M059J (cell line): ENCODE data around the gene CA4. TPM values are rescaled to one million over a fixed set of nuclear protein-coding genes. Genes with fewer than 3 reads are reported as not detected.

Experiments used
- DNase-seq: peaks from one replicate; pipeline ENCODE4 v3.0.0-alpha.2; 2012; ENCODE audit warnings: low read depth
- total RNA-seq: library from RNA; depleted of rRNA; stranded (reverse); fragments of >200 nt; shearing (Covaris generic); gene quantifications from 2 replicates; pipeline ENCODE4 v1.2.3, GENCODE V29; 2014

CA4 gene
- total RNA-seq, 1 experiment from 2014 or later = not detected

DNA sequence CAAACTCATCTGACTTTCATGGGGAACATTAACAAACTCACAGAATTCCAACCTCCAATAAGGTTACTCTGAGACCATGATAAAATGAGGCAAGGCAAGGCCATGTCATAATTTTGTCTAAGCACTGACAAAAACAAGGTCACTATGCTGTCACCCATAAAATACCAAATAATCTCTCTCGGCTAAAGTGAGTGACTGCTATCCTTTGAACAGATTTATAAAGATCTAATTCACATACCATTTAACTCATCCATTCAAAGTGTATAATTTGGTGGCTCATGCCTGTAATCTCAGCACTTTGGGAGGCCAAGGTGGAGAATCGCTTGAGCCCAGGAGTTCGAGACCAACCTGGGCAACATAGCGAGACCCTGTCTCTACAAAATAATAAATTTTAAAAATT is 20.6 kb upstream of the CA4 start:
- no peak for DNase-seq

DNA sequence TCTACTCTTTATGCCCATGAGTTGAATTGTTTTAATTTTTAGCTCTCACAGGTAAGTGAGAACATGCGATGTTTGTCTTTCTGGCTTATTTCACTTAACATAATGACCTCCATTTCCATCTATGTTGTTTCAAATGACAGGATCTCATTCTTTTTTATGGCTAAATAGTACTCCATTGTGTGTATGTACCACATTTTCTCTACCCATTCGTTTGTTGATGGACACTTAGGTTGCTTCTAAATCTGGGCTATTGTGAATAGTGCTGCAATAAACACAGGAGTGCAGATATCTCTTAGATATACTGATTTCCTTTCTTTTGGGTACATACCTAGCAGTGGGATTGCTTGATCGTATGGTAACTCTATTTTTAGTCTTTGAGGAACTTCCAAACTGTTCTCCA is 19.3 kb upstream of the CA4 start:
- no peak for DNase-seq

DNA sequence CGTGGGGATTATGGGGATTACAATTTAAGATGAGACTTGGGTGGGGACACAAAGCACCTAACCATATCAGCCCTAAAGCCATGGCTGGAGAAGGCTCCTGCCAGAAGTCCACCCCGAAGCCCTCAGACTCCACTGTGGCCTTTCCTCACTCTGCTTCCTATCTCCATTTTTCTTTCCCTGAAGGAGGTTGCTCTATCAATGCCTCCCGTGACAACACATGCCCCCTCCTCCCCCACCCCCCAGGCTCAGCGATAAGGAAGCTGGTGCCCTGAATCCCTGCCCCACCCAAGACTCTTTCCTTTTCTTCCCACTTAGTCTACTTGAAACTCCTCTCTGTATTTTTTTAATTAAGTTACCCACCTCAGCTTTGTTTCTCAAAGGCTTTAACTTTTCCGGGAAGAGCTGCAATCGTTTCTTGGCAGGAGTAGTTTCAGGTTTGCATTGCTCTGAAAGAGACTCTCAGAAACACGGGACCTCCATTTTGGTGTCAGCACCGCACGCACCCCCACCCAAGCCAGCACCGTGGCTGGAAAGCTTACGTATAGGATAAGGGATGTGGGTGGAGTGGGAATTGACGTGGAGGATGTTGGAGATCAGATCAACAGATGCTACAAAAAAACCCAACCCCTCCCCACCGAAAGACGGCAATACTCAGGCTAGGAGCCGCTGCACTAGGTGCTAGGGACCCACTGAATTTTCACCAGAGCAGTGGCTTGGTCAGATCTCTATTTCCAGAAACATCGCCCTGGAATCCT is 15.2 kb upstream of the CA4 start:
- DNase-seq = no peak

DNA sequence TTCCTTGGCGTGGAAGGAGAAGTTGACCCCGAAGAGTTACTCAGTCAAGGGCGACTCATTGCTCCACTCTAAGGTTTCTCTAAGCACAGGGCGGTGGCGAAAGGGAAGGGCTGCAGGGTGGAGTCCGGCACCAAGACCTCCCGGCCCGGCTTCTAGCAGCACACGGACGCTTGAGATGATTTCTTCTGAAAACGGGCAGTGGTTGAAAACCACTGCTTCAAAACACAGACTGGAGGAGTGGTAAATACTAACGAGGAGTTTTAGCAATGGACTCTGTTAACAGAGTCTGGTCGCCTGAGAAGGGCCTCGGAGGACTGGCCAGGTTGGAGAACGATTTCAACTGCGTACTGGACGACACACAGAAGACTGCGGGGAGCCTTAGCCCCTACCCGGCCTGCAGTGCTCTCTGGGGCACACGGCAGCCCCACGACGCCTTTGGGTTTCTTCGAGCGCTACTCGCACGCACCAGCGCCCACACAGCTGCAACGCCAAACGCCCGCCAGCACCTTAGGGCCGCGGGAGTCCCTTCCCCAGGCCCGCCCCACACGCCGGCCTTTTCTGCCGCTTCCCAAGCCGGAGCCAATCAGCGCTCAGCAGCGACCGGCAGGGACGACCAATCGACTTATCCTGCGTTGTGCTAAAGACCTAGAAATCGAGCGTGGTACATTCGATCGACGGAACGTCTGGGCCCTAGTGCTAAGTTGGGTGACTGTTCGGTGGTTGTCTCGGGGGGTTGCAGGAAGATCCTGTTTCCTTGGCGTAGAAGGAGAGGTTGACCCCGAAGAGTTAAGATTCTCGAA is 14.4 kb upstream of the CA4 start:
- DNase-seq = peak; percentile 82

DNA sequence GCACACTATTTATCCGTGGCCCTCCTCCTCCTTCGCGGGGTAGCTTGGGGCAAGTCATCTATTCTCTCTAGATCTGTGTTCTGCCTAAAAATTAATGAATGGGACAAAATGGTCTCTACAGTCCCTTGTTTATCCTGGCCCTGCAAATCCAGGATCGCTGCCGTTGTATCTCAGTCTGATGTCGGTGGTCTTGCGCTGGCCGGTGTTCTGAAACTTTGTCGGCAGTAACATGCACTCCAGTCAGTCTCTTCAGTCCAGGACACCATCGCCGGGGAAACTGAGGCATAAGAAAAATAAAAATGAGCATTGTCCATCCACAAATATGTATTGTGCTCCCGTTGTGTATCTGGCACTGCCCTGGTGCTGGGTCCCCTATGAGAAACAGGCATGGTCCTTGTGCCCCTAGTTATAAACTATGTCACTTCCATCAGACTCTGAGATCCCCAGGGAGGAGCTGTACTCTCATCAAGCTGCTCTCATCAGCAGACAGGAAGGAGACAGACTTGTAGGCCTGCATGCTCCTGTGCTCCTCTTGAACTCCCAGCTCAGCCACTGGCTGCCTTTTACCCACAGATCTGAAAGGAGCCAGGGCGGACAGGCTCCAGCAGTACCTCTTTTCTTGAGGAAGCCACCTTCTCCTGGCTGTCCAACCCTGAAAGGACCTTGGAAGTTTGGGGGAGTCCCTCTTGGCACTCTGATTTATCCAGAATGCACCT is 13.7 kb upstream of the CA4 start:
- no peak for DNase-seq

DNA sequence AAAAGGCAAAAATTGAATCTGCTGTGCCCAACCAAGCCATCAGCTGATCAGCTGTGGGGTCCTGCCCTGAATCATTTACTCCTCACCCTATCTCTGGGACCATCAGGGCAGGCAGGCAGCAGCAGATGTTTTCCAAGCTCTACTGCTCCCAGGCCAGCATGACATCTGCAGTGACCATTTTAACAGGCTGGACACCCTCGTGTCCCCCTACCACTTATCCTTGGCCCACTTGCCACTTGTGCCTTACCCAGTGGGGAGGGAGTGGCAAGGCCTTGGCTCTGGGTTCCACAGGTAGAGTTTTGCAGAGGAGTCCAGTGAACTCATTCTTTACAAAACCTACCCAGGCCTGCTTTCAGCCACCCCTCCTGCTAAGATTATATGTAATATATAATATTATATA is 12.0 kb upstream of the CA4 start:
- DNase-seq = no peak

DNA sequence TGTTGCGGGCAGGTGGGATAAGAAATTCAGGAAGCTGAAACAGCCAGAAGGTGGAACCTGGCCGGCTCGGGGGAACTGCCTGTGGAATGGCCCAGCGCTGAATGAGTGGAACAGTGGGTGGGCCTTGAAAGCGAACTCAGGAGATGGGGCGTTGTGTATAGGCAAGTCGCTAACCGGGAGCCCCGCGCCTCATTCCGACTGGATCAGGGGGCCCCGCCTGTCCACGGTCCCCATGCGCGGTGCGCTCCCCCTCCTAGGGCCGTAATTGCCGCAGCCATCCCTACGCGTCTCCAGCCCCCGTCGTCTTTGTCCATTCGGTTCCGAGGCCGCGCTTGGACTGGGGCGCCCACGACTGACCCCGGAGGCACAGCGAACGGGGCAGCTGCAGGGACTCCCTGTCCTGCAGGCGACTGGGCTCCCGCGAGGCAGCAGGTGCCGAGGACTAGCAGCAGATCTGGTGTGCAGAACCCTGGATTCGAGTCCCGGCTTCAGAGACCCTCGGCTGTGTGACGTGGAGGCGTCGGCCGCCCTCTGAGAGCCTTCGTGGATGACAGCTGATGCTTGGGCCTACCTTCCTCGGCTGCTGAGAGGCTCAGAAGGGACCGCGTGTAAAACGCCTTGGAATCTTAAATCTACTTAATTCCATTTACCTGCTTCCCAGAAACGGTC is 10.9 kb upstream of the CA4 start:
- DNase-seq = no peak

DNA sequence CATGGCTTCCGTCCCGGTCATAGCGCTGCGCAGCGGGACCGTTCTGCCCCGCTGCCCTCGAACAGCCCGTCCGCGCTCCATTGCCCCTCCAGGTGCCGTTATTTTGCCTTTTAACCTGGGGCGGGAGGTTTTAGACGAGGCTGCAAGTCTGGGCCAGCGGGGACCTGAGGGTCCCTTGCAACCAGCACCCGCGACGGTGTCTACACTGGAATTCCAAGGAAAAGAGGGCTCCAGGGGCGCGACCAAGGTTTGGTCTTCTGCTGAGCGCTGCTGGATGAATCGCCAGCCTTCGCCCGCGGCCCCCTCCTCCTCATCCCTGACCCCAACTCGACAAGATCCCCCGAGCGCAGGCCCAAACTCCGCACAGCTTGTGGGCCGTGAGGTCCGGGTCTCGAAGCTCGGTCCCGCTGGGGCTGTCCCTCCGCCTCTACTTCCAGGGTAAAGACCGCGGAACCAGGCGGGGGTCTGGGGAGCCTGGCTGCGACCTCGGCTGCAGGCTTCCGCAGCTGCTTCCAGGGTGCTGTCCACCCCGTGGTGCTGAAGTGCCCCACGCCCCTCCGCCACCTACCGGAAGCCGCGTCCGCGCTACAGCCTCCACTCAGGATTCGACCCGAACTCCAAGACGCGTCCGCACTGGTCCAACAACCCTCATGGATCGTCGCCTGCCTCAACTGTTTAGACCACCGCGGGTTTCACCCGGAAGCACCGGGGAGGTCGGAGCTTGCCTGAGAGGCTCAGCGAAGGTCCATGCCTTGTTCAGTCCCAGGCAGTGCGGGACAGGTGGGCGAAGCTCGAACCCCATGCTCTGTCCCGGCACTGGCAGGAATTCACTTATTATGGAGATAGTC is 10.1 kb upstream of the CA4 start:
- peak; percentile 34 for DNase-seq

DNA sequence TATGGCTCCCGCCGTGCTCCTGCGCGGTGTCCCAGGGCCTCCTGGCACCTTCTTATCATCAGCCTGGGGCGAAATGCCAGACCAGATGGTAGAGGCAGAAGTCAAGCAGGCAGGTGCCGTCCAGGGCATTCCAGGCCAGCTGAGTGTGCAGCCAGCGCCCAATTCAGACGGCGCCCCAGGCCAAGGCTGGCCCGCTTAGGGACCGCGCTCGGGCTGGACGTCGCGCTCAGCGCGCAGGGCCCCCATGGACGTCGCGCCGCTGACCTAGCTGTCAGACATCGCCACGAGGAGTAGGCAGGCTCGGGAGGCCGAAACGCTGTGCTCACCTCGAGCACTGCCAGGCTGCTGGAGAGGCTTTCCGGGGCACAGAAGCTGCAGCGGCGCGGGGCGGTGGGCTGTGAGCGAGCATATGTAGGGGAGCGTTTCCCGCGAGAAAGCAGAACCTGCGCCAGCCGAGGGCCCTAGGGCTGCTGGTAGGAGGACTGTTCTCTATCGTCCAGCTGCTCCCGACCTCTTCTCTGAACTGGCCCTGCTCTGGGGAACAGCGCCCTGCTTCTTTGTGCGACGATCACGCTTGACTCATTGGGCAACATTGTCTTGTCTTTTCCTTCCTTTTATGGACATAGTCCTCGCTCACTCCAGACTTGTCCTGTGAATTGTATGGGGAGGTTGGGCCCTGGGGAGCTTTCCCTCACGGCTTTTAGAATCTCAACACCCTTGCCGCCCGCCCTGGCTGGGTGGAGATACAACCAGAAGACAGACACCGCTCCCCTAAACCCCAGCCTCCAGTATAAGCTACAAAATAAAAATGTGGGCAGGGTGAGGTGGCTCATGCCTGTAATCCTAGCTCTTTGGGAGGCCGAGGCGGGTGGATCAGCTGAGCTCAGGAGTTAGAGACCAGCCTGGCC is 8.4 kb upstream of the CA4 start:
- DNase-seq = peak; percentile 53

DNA sequence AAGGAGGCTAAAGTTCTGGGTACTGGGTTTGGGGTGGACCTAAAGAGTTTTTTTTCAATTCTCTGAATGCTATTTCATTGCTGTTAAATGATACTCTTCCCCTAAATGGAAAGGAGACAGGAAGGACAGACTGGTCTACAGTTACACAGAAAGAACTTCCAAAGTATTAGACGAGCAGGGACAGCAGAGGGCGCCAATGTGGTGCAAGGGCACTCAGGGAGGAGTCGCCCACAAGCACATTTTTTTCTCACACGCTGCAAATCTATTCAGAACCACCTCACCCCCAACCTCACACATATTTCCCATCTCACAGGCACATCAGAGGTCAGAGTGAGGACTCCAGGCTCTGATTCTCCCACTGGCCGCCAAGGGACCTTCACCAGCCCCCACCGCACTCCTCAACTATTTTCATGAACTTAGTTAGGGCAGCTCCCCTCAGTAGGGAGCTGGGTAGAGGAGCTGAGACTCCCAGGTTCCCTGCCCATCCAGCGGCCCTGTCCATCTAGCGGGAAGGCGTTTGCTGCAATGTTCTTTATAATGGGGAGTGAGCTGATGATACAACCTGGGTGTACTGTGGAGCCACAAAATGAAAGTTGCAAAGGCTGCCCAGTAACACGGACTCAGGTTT is 6.8 kb upstream of the CA4 start:
- peak; percentile 87 for DNase-seq

DNA sequence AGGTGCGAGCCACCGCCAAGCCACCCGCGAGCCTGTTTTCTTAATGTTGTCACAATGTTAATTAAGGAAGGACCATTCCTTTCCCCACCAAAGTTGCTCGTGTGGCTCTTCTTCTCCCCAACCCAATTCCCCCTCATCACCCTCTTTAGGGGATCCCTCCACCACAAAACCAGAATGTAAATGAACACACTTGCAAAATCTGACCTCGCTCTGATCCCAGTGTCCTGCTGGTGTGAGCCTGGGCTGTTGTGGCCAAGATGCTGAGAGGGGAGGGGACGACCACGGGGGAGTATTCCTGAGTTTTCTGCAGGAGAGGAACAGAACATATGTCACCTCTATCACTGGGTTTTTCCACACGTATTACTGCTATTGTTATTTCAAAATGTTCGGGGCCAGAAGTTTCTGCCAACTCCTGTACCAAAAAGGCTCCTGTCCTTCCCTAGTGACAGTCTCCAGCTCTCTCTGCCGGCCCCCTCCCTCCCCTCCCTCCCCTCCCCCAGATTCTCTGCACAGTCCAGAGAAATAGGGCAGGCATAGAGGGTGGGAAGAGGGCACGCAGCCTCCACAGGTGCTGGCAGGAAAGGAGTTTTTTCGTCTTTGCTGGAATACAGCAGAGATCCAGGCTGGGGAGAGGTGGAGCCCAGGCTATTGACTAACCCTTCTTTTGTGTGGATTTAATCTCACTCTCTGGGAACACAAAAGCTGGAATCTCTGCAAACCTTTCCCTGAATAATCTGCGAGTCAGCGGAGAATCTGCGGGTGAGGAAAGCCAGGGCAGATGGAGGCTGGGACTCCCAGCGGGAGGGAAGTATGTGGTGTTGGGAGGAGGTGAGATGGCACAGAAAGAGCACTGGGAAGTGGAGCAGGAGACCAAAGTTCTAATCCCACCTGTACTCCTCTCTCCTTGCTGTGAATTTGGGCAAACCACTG is 4.5 kb upstream of the CA4 start:
- DNase-seq = no peak

DNA sequence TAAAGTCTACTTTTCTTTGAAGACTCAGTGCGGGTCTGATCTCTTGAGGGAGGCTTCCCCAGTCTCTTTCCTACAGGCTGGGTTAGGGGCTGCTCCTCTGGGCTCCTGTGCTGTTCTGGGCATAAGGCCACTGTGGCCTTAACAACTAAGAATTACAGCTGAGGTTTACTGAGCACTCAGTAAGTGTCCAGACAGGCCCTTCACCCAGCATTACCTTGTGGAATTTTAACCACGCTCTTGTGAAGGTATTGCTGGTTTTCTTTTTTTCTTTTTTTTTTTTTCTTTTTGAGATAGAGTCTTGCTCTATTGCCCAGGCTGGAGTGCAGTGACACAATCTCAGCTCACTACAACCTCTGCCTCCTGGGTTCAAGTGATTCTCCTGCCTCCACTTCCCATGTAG is 3.6 kb upstream of the CA4 start:
- DNase-seq = no peak

DNA sequence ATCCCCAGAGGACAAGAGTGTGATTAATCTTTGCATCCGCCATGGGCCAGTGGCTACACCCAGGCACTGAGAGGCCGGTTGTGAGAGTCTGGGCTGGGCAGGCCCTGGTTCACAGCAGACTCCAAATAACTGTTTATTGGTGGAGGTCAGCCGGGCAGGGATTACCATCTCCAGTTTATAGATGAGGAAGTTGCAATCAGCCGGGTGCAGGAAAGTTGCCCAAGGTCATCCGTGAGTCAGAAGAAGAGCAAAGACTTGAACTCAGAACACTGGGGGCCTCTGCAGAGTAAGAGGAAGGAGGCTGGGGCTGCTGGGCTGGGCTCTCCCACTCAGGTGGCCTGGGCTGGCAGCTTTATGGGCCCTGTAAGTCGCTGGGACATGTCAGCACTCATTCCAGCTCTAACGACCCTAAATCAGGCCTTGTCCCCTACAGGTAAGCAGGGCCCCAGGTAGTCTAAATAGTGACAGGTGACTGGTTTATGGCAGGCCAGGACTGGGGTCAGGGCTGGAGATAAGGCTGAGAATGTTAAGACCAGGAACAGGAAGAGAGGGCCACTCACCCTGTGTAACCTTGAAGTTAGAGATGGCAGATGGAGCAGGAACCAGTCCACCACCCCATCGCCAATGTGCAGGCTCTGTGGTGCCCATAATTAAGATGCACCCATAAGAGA is 2.1 kb upstream of the CA4 start:
- no peak for DNase-seq

DNA sequence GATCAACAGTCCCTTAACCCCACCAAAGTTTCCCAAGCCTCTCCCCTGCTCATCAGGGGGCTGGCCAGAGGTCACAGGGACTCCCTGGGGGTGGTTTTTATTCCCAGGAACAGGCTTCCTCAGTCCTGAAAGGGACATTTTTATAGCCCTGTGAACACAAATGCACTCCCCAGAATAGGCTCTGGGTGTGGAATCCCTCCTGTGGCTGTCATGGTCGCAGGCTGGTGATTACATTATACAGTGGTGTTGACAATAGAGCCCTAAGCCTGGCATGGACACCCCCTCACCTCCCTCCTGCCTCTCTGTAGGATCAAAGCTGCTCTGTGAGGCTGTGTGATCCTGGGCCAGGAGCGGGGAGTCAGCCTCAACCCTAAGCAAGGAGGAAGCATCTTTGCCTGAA is 1.4 kb upstream of the CA4 start:
- no peak for DNase-seq

DNA sequence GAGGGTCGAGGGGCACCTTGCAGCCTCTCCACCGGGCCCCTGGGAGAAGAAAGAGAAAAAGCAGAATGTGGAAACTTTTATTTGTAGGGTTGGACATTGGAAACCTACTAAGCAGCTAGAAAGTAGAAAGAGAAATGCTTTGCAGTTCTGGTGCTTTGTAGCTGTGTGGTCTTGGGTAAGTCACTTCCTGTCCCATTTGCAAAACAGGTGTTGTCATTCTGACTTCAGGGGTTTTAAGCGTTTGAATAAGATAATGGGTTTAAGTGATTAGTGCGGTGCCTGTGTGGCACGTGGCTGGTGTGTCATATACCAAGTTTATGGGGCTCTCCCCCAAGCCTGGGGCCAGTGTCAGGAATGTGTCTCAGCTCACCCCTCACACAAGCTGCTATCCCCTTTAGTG is 1.6 kb downstream of the CA4 start:
- DNase-seq = no peak

DNA sequence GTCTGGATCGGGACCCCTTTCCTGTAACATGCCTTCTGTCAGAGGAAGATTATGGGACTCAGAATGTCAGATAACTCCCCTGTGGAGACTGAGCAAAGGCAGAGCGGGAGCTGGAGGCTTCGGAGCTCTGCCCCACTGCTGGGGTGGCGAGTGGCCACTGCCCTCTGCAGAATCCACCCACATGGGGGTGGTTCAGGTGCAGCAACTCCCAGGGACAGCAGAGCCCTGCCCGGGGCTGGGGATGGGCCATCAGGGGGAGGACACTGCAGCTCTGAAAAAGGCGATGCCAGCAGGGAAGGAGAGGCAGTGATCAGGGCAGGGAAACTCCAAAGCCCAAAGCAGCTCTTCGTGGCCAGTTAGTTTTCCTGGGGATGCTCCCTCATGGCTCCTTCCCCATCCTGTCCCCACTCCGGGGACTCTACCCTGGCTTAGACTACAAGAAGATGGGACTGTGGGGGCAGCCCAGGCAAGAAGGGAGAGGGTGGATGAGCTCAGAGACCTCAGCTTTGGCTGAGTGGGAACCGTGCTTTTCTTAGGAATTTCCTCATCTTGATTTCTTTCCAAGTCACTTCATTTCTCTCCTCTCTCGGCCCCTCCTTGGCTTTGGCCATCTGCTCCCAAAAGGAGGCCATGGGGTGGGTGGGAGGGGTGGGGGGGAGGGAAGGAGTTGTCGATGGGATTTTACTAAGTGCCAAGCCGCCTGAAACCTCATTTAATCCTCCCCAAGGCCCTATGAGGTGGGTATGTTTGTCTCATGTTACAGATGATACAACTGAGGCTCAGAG is 4.0 kb downstream of the CA4 start:
- DNase-seq = no peak
